K562 (cell line): ENCODE measurements around the gene ARAP1. TPM values are rescaled to one million over a fixed set of nuclear protein-coding genes. Genes with fewer than 3 reads are reported as not detected.

Source experiments
- ARNT ChIP-seq, 2 experiments: fragments of 450-650 bp; IDR thresholded peaks; 2 replicates each; pipeline ENCODE4 v1.6.1; 2016; ENCODE audit warnings: mild to moderate bottlenecking in 1 of 2
- CBFA2T3 ChIP-seq: fragments of 450-650 bp; IDR thresholded peaks from 2 replicates; pipeline ENCODE4 v1.6.1; 2017
- CCAR2 ChIP-seq: fragments of 200-400 bp; formaldehyde crosslinking; IDR thresholded peaks from 2 replicates; pipeline ENCODE4 v1.6.1; 2017; ENCODE audit warnings: mild to moderate bottlenecking, low read depth, low read length
- ELK3 ChIP-seq: fragments of 450-650 bp; formaldehyde crosslinking; IDR thresholded peaks from 2 replicates; pipeline ENCODE4 v1.4.0; 2020; ENCODE audit warnings: mild to moderate bottlenecking
- FOS ChIP-seq: IDR thresholded peaks from 3 replicates; pipeline ENCODE4 v1.6.1; 2011; ENCODE audit not compliant: insufficient read length; ENCODE audit errors: extremely low read depth
- HDAC6 ChIP-seq: IDR thresholded peaks from 2 replicates; pipeline ENCODE4 v1.6.1; 2012; ENCODE audit warnings: low read depth, mild to moderate bottlenecking, control low read depth, inconsistent platforms, low read length, moderate library complexity
- HEY1 ChIP-seq: fragments of 250-450 bp; sonication (Bioruptor Pico); IDR thresholded peaks from 2 replicates; pipeline ENCODE4 v1.5.0; 2020; ENCODE audit warnings: mild to moderate bottlenecking, moderate library complexity, borderline replicate concordance
- ILK ChIP-seq: fragments of 450-650 bp; IDR thresholded peaks from 2 replicates; pipeline ENCODE4 v1.6.1; 2016; ENCODE audit warnings: missing genetic modification characterization, low read depth, mild to moderate bottlenecking, missing compliant biosample characterization, moderate library complexity, borderline replicate concordance
- KAT7 ChIP-seq: sonication (generic); formaldehyde crosslinking; IDR thresholded peaks from 2 replicates; pipeline ENCODE4 v1.8.0; 2022; ENCODE audit warnings: missing genetic modification reagents, mild to moderate bottlenecking, borderline replicate concordance
- KDM4B ChIP-seq, 2 experiments: fragments of 450-650 bp in 1 of 2; sonication (generic) in 1 of 2; IDR thresholded peaks; 2 replicates each; pipeline ENCODE4 v1.6.1; 2016 to 2017; ENCODE audit warnings: borderline replicate concordance in 2 of 2, antibody characterized with exemption in 1 of 2, low read depth in 1 of 2, mild to moderate bottlenecking in 1 of 2
- KLF10 ChIP-seq: fragments of 250-450 bp; sonication (Bioruptor Pico); IDR thresholded peaks from 2 replicates; pipeline ENCODE4 v1.6.1; 2021; ENCODE audit warnings: matching md5 sums
- MITF ChIP-seq: IDR thresholded peaks from 2 replicates; pipeline ENCODE4 v1.6.1; 2014; ENCODE audit warnings: antibody characterized with exemption
- MTA2 ChIP-seq: fragments of 450-650 bp; IDR thresholded peaks from 2 replicates; pipeline ENCODE4 v1.6.1; 2016; ENCODE audit warnings: low read depth
- NCOA4 ChIP-seq: fragments of 450-650 bp; IDR thresholded peaks from 2 replicates; pipeline ENCODE4 v1.6.1; 2018; ENCODE audit warnings: mild to moderate bottlenecking; ENCODE audit not compliant: partially characterized antibody
- NCOA6 ChIP-seq: fragments of 450-650 bp; IDR thresholded peaks from 2 replicates; pipeline ENCODE4 v1.6.1; 2017; ENCODE audit warnings: mild to moderate bottlenecking
- NRF1 ChIP-seq, 2 experiments: fragments of 450-650 bp; IDR thresholded peaks in 1 of 2; conservative IDR thresholded peaks in 1 of 2; 2 replicates each; pipeline ENCODE4 v1.6.1; 2014; ENCODE audit warnings: mild to moderate bottlenecking in 2 of 2
- PHB2 ChIP-seq: fragments of 450-650 bp; IDR thresholded peaks from 2 replicates; pipeline ENCODE4 v1.6.1; 2017; ENCODE audit warnings: low read depth
- SAFB2 ChIP-seq: fragments of 200-400 bp; formaldehyde crosslinking; IDR thresholded peaks from 2 replicates; pipeline ENCODE4 v1.6.1; 2018; ENCODE audit warnings: borderline replicate concordance, low read length, low read depth, moderate library complexity; ENCODE audit not compliant: severe bottlenecking
- SMAD4 ChIP-seq: fragments of 250-450 bp; sonication (Bioruptor Pico); conservative IDR thresholded peaks from 2 replicates; pipeline ENCODE4 v1.8.0; 2021; ENCODE audit warnings: inconsistent platforms, mild to moderate bottlenecking, moderate library complexity
- SNAPC5 ChIP-seq: fragments of 250-450 bp; sonication (Bioruptor Pico); IDR thresholded peaks from 2 replicates; pipeline ENCODE4 v1.8.0; 2021; ENCODE audit warnings: moderate library complexity, mild to moderate bottlenecking, inconsistent platforms
- SREBF2 ChIP-seq: sonication (generic); formaldehyde crosslinking; IDR thresholded peaks from 2 replicates; pipeline ENCODE4 v1.4.0; 2020; ENCODE audit warnings: mild to moderate bottlenecking, missing genetic modification reagents
- SRSF3 ChIP-seq: fragments of 200-400 bp; formaldehyde crosslinking; IDR thresholded peaks from 2 replicates; pipeline ENCODE4 v1.6.1; 2016; ENCODE audit warnings: mild to moderate bottlenecking, low read length, moderate library complexity; ENCODE audit not compliant: insufficient read depth
- USF2 ChIP-seq: sonication (generic); formaldehyde crosslinking; IDR thresholded peaks from 2 replicates; pipeline ENCODE4 v1.5.0; 2020; ENCODE audit warnings: missing genetic modification reagents
- ZNF395 ChIP-seq: fragments of 200-800 bp; sonication (Bioruptor generic); IDR thresholded peaks from 2 replicates; pipeline ENCODE4 v1.6.1; 2017; ENCODE audit warnings: missing genetic modification characterization, missing compliant biosample characterization
- ZNF644 ChIP-seq: fragments of 200-800 bp; sonication (Bioruptor generic); IDR thresholded peaks from 2 replicates; pipeline ENCODE4 v1.6.1; 2016; ENCODE audit warnings: low read depth, missing genetic modification characterization, missing compliant biosample characterization
- ZNF695 ChIP-seq: fragments of 450-650 bp; formaldehyde crosslinking; IDR thresholded peaks from 2 replicates; pipeline ENCODE4 v1.4.0; 2020; ENCODE audit warnings: mild to moderate bottlenecking, moderate library complexity
- ZNF717 ChIP-seq: fragments of 250-450 bp; sonication (Bioruptor Pico); IDR thresholded peaks from 2 replicates; pipeline ENCODE4 v1.5.0; 2021
- polyA plus RNA-seq, 8 experiments: library from polyadenylated mRNA; depleted of rRNA in 4 of 8; stranded (reverse) in 5 of 8; unstranded in 3 of 8; fragments of >200 nt; fragmentation: Nextera tagmentation in 2 of 8; fragmentation: Illumina TruSeq in 1 of 8; extraction: Ambion mirVana in 2 of 8; extraction: Trizol in 1 of 8; gene quantifications; 2 replicates each; pipeline versions ENCODE4 v1.2.1 to v1.2.3, GENCODE V29; 2011 to 2014; ENCODE audit warnings: inconsistent platforms in 1 of 8, missing spikeins in 1 of 8
- total RNA-seq, 7 experiments: library from RNA; depleted of rRNA in 6 of 7; stranded (reverse); fragments of >200 nt in 6 of 7; fragmentation: Illumina TruSeq in 2 of 7; extraction: Trizol in 2 of 7; gene quantifications; 2 replicates each; pipeline versions ENCODE4 v1.2.1 to v1.2.3, GENCODE V29; 2011 to 2021; ENCODE audit warnings: low replicate concordance in 1 of 7

ARAP1 gene
- total and polyA plus RNA-seq, 9 of the 15 experiments (the other 6 are each of a cell fraction or from before 2014, with no cell fraction given) = 0.23 to 67.0 (median 24.6) TPM

GRCh38 chr11:72735495-72736027, 16.6 kb downstream of the ARAP1 start (continued):
- no peak for TF ChIP-seq ZNF395 (CRISPR knock-in tag)
- TF ChIP-seq SAFB2 = no peak
- no peak for TF ChIP-seq KLF10 (CRISPR knock-in tag)
- TF ChIP-seq FOS = no peak
- TF ChIP-seq SNAPC5 (CRISPR knock-in tag) = no peak
- no peak for TF ChIP-seq KAT7 (CRISPR knock-in tag)
- TF ChIP-seq HDAC6 = no peak
- no peak for TF ChIP-seq MTA2
- TF ChIP-seq KDM4B (IDR thresholded peaks at IDR 0.05; ENCODE audit: borderline replicate concordance in 2 of 2, low read depth in 1 of 2) = no peak
- TF ChIP-seq PHB2 = no peak
- 0 out of 2 replicates have a peak, but pooled peaks have one; percentile 36 for TF ChIP-seq SMAD4 (CRISPR knock-in tag)
- TF ChIP-seq HEY1 (CRISPR knock-in tag) = no peak
- no peak for TF ChIP-seq CCAR2
- no peak for TF ChIP-seq SRSF3
- TF ChIP-seq USF2 (CRISPR knock-in tag) = no peak
- no peak for TF ChIP-seq ELK3 (CRISPR knock-in tag)
- TF ChIP-seq MITF = no peak
- no peak for TF ChIP-seq ARNT (IDR thresholded peaks at IDR 0.05)
- no peak for TF ChIP-seq NCOA6
- TF ChIP-seq NRF1 (conservative IDR thresholded peaks at IDR 0.05 in 1 of 2, IDR thresholded peaks at IDR 0.05 in 1 of 2) = 0 out of 4 replicates have a peak, but pooled peaks of 1 of the 2 experiments have one; percentile 27
- no peak for TF ChIP-seq SREBF2
- TF ChIP-seq ZNF717 (CRISPR knock-in tag) = no peak
- peak; percentile 55; the same call in 1 of the 2 replicates for TF ChIP-seq ZNF644 (tag)
- no peak for TF ChIP-seq ILK
- no peak for TF ChIP-seq ZNF695 (CRISPR knock-in tag)
- no peak for TF ChIP-seq NCOA4
- peak; percentile 77 for TF ChIP-seq CBFA2T3
